MCF 10A (cell line): Measurements from ENCODE around the gene GBGT1. TPM values are rescaled to one million over a fixed set of nuclear protein-coding genes. Genes with fewer than 3 reads are reported as not detected.

Experiments
- BruUV-seq: library from RNA; stranded (reverse); fragments of 400-500 nt; replicated peaks from 2 replicates; lab custom pipeline; 2021; lab: Mats Ljungman, UMichigan
- CTCF ChIA-PET: fragments of 300-600 bp; sonication (Branson Sonifier 250); formaldehyde crosslinking; extraction: SDS; loops from one replicate; lab custom pipeline; 2021; ENCODE audit warnings: antibody characterized with exemption, inconsistent platforms; lab: Yijun Ruan, JAX
- POLR2A ChIA-PET: fragments of 300-600, 350-650 bp; sonication (Branson Sonifier 250); formaldehyde crosslinking; extraction: SDS; loops from one replicate; lab custom pipeline; 2020; ENCODE audit warnings: antibody characterized with exemption, inconsistent platforms; lab: Yijun Ruan, JAX
- DNase-seq: peaks from one replicate; pipeline ENCODE4 v3.0.0-alpha.2; 2018; ENCODE audit not compliant: unreplicated experiment
- H3K27ac Mint-ChIP-seq: one replicate; pipeline ENCODE4 v1.8.0; 2022; ENCODE audit warnings: mild to moderate bottlenecking, low read depth, mixed read lengths; ENCODE audit not compliant: unreplicated experiment
- H3K27me3 Mint-ChIP-seq: one replicate; pipeline ENCODE4 v1.8.0; 2022; ENCODE audit warnings: mixed read lengths; ENCODE audit not compliant: insufficient read depth, unreplicated experiment
- H3K36me3 Mint-ChIP-seq: one replicate; pipeline ENCODE4 v1.8.0; 2022; ENCODE audit warnings: mild to moderate bottlenecking, moderate library complexity, mixed read lengths; ENCODE audit not compliant: insufficient read depth, unreplicated experiment
- H3K4me1 Mint-ChIP-seq: one replicate; pipeline ENCODE4 v1.8.0; 2022; ENCODE audit warnings: mixed read lengths; ENCODE audit not compliant: insufficient read depth, unreplicated experiment
- H3K4me3 Mint-ChIP-seq: one replicate; pipeline ENCODE4 v1.8.0; 2022; ENCODE audit warnings: mild to moderate bottlenecking, moderate library complexity, mixed read lengths; ENCODE audit not compliant: unreplicated experiment
- H3K9me3 Mint-ChIP-seq: one replicate; pipeline ENCODE4 v1.8.0; 2022; ENCODE audit warnings: mixed read lengths; ENCODE audit not compliant: unreplicated experiment
- intact Hi-C: fragments of 100-400 bp; cut with micrococcal nuclease; formaldehyde crosslinking; loops from 2 replicates; pipeline ENCODE4 v1.14.1; 2022
- total RNA-seq: library from RNA; stranded (reverse); gene quantifications from 2 replicates; pipeline ENCODE4 v1.2.3, GENCODE V29; 2022
- TF ChIP-seq, protein P1 (sequence below): fragments of 200-600 bp; IDR thresholded peaks from one replicate; pipeline ENCODE4 v1.8.0; 2022; ENCODE audit warnings: antibody characterized with exemption, mild to moderate bottlenecking; ENCODE audit not compliant: unreplicated experiment

Gene GBGT1
- total RNA-seq, 1 experiment from 2014 or later: not detected

DNA sequence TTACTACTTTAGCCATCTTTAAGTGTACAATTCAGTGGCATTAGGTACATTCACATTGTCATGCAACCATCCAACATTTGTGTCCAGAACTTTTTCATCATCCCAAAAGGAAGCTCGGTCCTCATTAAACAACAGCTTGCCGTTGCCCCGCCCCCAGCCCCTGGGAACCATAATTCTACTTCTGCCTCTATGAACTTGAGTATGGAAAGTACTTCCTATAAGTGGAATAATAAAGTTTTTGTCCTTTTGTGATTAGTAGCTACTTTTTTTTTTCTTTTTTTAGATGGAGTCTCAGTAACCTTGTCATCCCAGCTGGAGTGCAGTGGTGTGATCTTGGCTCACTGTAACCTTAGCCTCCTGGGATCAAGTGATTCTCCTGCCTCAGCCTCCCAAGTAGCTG lies 5.0 kb downstream of the GBGT1 start:
- Mint-ChIP-seq H3K27me3 (no peaks in the 10 kb centered on the region), H3K4me1 (no peaks in the 10 kb centered on the region), H3K9me3 (no peaks in the 10 kb centered on the region), H3K4me3 (no peak overlapping the region), H3K36me3 (no peaks in the 10 kb centered on the region), H3K27ac (no peak overlapping the region)
- TF ChIP-seq, protein P1, sequence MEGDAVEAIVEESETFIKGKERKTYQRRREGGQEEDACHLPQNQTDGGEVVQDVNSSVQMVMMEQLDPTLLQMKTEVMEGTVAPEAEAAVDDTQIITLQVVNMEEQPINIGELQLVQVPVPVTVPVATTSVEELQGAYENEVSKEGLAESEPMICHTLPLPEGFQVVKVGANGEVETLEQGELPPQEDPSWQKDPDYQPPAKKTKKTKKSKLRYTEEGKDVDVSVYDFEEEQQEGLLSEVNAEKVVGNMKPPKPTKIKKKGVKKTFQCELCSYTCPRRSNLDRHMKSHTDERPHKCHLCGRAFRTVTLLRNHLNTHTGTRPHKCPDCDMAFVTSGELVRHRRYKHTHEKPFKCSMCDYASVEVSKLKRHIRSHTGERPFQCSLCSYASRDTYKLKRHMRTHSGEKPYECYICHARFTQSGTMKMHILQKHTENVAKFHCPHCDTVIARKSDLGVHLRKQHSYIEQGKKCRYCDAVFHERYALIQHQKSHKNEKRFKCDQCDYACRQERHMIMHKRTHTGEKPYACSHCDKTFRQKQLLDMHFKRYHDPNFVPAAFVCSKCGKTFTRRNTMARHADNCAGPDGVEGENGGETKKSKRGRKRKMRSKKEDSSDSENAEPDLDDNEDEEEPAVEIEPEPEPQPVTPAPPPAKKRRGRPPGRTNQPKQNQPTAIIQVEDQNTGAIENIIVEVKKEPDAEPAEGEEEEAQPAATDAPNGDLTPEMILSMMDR: no peak
- no peak for DNase-seq
- POLR2A ChIA-PET: interaction anchor here (0.7 to 2.1 kb wide), 4 partner anchors 9 to 1253 kb away, joined by 3 to 8 read pairs (median 5); partner anchors contain the start of genes MED22 and RPL7A
- no TSS peak for BruUV-seq
- intact Hi-C loops: no loop called here
- CTCF ChIA-PET: interaction anchor here (0.5 to 1.0 kb wide), 4 partner anchors 7 to 124 kb away, joined by 3 to 7 read pairs (median 3); no protein-coding TSS in a partner anchor

GRCh38 chr9:133155156-133155555 lies 8.6 kb downstream of the GBGT1 start:
- ChIA-PET CTCF (interaction anchor here (0.6 to 1.3 kb wide), 6 partner anchors 8 to 1046 kb away, joined by 3 to 4 read pairs (median 3); no protein-coding TSS in a partner anchor), POLR2A (interaction anchor here (1.0 to 1.2 kb wide), 2 partner anchors 22 to 29 kb away, joined by 3 to 5 read pairs; no protein-coding TSS in a partner anchor)
- Mint-ChIP-seq H3K4me1 (no peaks in the 10 kb centered on the region), H3K4me3 (no peak overlapping the region), H3K27ac (no peak overlapping the region), H3K36me3 (no peaks in the 10 kb centered on the region), H3K9me3 (no peaks in the 10 kb centered on the region), H3K27me3 (no peaks in the 10 kb centered on the region)
- no TSS peak for BruUV-seq
- intact Hi-C loops: no loop called here
- DNase-seq: no peak
- TF ChIP-seq, protein P1: no peak

DNA sequence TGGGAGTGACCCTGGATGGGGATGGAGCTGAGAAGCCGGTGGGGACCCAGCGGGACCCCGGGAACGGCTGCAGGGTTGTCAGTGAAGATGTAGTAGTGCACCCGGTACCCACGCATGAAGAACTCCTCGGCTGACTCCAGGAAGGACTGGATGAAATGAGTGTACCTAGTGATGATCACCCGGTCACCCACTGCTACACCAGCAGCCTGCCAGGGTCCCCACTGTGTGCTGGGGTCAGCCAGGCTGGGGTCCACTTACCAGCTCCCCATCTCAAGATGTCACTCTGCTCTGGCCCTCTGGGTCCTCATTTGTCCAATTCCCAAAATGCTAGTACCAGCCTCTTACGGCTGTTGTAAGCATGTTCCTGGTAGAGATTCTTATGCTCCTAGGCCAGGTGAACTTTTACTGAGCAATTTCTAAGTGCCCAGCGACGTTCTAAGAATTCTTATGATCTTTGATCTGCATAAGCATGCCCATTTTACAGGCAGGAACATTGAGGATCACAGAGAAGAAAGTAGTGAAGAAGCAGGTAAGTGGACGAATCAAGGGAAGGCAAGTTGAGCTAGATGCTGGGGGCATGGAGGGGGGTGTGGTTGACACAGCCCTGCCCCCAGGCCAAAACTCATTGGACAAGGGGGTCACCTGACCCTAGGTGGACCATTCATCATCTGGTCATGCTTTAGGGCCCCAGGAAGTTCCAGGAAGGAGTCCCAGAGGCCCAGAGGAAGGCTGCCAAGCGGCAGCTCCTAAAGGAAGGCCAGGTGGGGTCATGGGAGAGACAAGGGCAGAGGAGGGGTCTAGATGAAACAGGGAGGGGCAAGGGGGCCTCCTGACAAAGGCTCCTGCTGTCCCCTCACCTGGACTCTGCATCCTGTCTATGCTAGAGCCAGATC lies 9.4 kb downstream of the GBGT1 start:
- DNase-seq: no peak
- H3K27ac Mint-ChIP-seq: no peak overlapping the region
- intact Hi-C loops: no loop called here
- H3K27me3 Mint-ChIP-seq: no peaks in the 10 kb centered on the region
- ChIA-PET CTCF (interaction anchor here (0.7 kb wide), 1 partner anchor 31 kb away, joined by 3 read pairs; no protein-coding TSS in a partner anchor), POLR2A (interaction anchor here (1.2 kb wide), 1 partner anchor 21 kb away, joined by 3 read pairs; no protein-coding TSS in a partner anchor)
- H3K4me3 Mint-ChIP-seq: no peak overlapping the region
- TF ChIP-seq, protein P1: no peak
- H3K4me1 Mint-ChIP-seq: no peaks in the 10 kb centered on the region
- H3K36me3 Mint-ChIP-seq: no peaks in the 10 kb centered on the region
- no TSS peak for BruUV-seq
- H3K9me3 Mint-ChIP-seq: no peaks in the 10 kb centered on the region
